NCI-H2227 (cell line): ENCODE data around the gene DOCK1.

Source experiments
- DNase-seq: peaks from one replicate; lab custom pipeline; 2025; ENCODE audit not compliant: unreplicated experiment; lab: John Stamatoyannopoulos, UW

Gene DOCK1

GRCh38 chr10:127496035-127496434 is 590.8 kb downstream of the DOCK1 start:
- no peak for DNase-seq

GRCh38 chr10:127497685-127498084 is 592.5 kb downstream of the DOCK1 start:
- DNase-seq: no peak

GRCh38 chr10:127498087-127498486 is 592.9 kb downstream of the DOCK1 start:
- peak; percentile 12 for DNase-seq

- no peak for DNase-seq
These were observed 594.9 kb downstream of the DOCK1 start for GRCh38 chr10:127500127-127500526.
